Naive B cell (primary cell): ENCODE data around the gene ERC2. TPM values are rescaled to one million over a fixed set of nuclear protein-coding genes. Genes with fewer than 3 reads are reported as not detected.
A peak's percentile ranks its signal among the peaks of the same experiment; 100 is the strongest.

Experiments
- ATAC-seq, 2 donors: fragments of 150-1000 bp; cut with Tn5 transposase; 2 replicates each; pipeline ENCODE4 v1.10.0; 2021; ENCODE audit warnings: low read depth in 2 of 2, mild to moderate bottlenecking in 2 of 2, moderate library complexity in 2 of 2
- DNase-seq: peaks from one replicate; pipeline ENCODE4 v3.0.0; 2022
- H3K27ac Mint-ChIP-seq, 6 donors: one replicate each; pipeline ENCODE4 v1.8.0; 2020 to 2022; ENCODE audit warnings: mild to moderate bottlenecking in 6 of 6, mixed read lengths in 6 of 6, moderate library complexity in 5 of 6, inconsistent platforms in 2 of 6
- H3K27me3 Mint-ChIP-seq, 3 donors: one replicate each; pipeline ENCODE4 v1.8.0; 2021 to 2022; ENCODE audit warnings: mixed read lengths in 3 of 3, mild to moderate bottlenecking in 1 of 3
- H3K36me3 Mint-ChIP-seq, 2 donors: one replicate each; pipeline ENCODE4 v1.8.0; 2020 to 2022; ENCODE audit warnings: mixed read lengths in 2 of 2, inconsistent platforms in 1 of 2, mild to moderate bottlenecking in 1 of 2
- H3K4me1 Mint-ChIP-seq, 3 donors: one replicate each; pipeline ENCODE4 v1.8.0; 2020 to 2022; ENCODE audit warnings: mixed read lengths in 3 of 3, inconsistent platforms in 1 of 3, mild to moderate bottlenecking in 1 of 3, moderate library complexity in 1 of 3
- H3K4me3 Mint-ChIP-seq, 8 donors: one replicate each; pipeline ENCODE4 v1.8.0; 2020 to 2022; ENCODE audit warnings: mild to moderate bottlenecking in 8 of 8, mixed read lengths in 8 of 8, moderate library complexity in 8 of 8, inconsistent platforms in 2 of 8
- H3K9me3 Mint-ChIP-seq, 7 donors: one replicate each; pipeline ENCODE4 v1.8.0; 2020 to 2022; ENCODE audit warnings: mixed read lengths in 7 of 7, mild to moderate bottlenecking in 5 of 7, inconsistent platforms in 2 of 7, moderate library complexity in 1 of 7
- polyA plus RNA-seq, 6 donors: library from polyadenylated mRNA; unstranded; fragments of 300-500 nt; fragmentation: Illumina TruSeq; gene quantifications; one replicate each; pipeline ENCODE4 v1.2.3, GENCODE V29; 2021; ENCODE audit warnings: low read depth in 6 of 6

The ERC2 gene
- polyA plus RNA-seq, 6 donors from 2014 or later: not detected

DNA sequence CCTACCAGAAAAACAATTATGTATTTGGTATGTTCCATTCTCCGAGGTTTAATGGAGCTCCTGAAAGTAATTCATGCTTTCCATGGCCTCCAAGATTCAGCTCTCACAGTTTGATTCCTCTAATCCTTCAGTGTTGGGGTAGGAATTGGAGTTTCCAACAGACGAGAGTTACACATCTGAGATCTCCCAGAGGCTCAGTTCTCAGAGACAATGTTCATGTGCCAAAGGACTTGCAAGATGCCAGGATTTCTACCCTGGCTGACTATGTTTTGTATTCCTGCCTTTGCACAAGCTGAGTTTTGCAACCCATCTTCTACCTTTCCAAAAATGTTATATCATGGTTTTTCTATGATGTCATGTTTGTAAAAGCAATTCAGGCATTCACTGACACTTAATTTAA lies 322.9 kb downstream of the ERC2 start:
- Mint-ChIP-seq H3K27me3 (peaks cover 0 to 5% (median 0%) of the 10 kb centered on the region in 3 donors), H3K4me3 (no peak overlapping the region), H3K27ac (no peak overlapping the region), H3K36me3 (peaks cover 0 to 4% of the 10 kb centered on the region in 2 donors), H3K9me3 (peaks cover 0 to 11% (median 0%) of the 10 kb centered on the region in 7 donors), H3K4me1 (no peaks in the 10 kb centered on the region)
- no peak for DNase-seq
- ATAC-seq: no peak

DNA sequence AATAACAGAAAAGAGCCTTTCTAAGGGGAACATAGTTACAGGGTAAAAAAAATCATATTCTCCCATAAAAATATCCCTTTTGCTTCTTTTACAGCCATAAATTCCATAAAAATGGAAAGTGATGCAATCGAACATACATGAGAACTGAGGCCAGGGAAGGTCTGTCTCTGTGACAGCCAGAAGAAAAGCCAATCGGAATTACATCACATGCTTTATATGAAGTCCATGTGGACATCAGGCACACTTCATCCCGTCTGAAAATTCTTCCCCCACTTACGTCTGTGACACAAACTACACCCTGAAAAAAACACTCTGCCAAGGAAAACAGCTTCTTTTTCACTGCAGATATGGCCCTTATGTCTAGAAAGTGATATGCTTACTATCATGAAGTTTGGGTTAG lies 323.5 kb downstream of the ERC2 start:
- H3K4me1 Mint-ChIP-seq: no peaks in the 10 kb centered on the region
- H3K4me3 Mint-ChIP-seq: no peak overlapping the region
- peaks cover 0 to 4% of the 10 kb centered on the region in 2 donors for H3K36me3 Mint-ChIP-seq
- H3K27ac Mint-ChIP-seq: no peak overlapping the region
- H3K9me3 Mint-ChIP-seq: peaks cover 0 to 11% (median 0%) of the 10 kb centered on the region in 7 donors
- no peak for DNase-seq
- ATAC-seq: no peak
- H3K27me3 Mint-ChIP-seq: peaks cover 0 to 5% (median 0%) of the 10 kb centered on the region in 3 donors

- ATAC-seq (no peak), DNase-seq (no peak)
- Mint-ChIP-seq H3K27ac (no peak overlapping the region), H3K4me1 (no peaks in the 10 kb centered on the region), H3K27me3 (no peaks in the 10 kb centered on the region), H3K9me3 (peaks cover 0 to 9% (median 0%) of the 10 kb centered on the region in 7 donors), H3K36me3 (peaks cover 0 to 4% of the 10 kb centered on the region in 2 donors), H3K4me3 (no peak overlapping the region)
These were observed 330.9 kb downstream of the ERC2 start for GRCh38 chr3:56137415-56137814.

- no peak overlapping the region for H3K27ac Mint-ChIP-seq
- DNase-seq (no peak), ATAC-seq (no peak)
- H3K9me3 Mint-ChIP-seq: peaks cover 0 to 9% (median 0%) of the 10 kb centered on the region in 7 donors
- H3K36me3 Mint-ChIP-seq: peaks cover 0 to 4% of the 10 kb centered on the region in 2 donors
- no peaks in the 10 kb centered on the region for H3K27me3 Mint-ChIP-seq
- no peak overlapping the region for H3K4me3 Mint-ChIP-seq
- H3K4me1 Mint-ChIP-seq: no peaks in the 10 kb centered on the region
These were observed 331.8 kb downstream of the ERC2 start for GRCh38 chr3:56136514-56136913.

DNA sequence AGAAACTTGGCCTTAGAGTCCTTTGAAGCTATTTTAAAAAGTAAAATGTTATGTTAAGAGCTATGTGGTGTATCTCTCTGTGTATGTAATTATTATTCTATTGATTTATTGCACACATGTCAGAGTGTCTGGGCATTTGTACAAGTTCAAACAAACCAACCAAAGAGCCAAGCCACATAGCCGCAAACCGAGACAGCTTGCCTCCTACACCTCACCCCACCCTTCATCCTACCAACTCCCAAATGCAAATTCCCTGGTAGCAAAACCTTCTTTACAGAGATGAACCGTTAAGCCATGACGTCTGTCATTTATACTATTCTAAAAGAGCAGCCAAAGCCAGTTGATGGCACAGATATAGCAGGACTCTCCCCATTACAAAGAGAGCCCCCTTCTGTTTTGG lies 332.3 kb downstream of the ERC2 start:
- peaks cover 0 to under 1% of the 10 kb centered on the region in 2 donors for H3K36me3 Mint-ChIP-seq
- H3K27ac Mint-ChIP-seq: no peak overlapping the region
- no peak for DNase-seq
- no peaks in the 10 kb centered on the region for H3K4me1 Mint-ChIP-seq
- H3K4me3 Mint-ChIP-seq: no peak overlapping the region
- no peaks in the 10 kb centered on the region for H3K27me3 Mint-ChIP-seq
- ATAC-seq: no peak
- H3K9me3 Mint-ChIP-seq: peaks cover 0 to 5% (median 0%) of the 10 kb centered on the region in 7 donors

DNA sequence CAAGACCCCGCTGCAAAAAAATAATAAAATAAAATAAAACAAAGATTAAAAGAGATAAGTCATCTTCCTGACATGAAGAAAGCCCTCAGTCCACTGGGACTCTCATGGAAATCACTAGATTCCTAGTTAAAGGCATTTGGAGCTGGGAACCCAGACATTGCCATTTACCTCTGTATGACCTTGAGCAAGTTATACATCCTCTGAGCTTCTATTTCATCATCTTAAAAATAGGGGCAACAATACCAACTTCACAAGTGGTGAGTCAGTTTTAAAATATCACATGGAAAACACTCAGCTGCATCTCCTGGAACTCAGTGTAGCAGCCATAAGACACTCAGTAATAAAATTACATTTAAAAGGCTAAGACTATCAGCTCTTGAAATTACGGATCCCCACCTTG lies 334.8 kb downstream of the ERC2 start:
- H3K27ac Mint-ChIP-seq: no peak overlapping the region
- DNase-seq (no peak), ATAC-seq (no peak)
- no peak overlapping the region for H3K4me3 Mint-ChIP-seq
- H3K27me3 Mint-ChIP-seq: no peaks in the 10 kb centered on the region
- H3K36me3 Mint-ChIP-seq: no peaks in the 10 kb centered on the region
- H3K4me1 Mint-ChIP-seq: no peaks in the 10 kb centered on the region
- H3K9me3 Mint-ChIP-seq: peaks cover 0 to 1% (median 0%) of the 10 kb centered on the region in 7 donors

DNA sequence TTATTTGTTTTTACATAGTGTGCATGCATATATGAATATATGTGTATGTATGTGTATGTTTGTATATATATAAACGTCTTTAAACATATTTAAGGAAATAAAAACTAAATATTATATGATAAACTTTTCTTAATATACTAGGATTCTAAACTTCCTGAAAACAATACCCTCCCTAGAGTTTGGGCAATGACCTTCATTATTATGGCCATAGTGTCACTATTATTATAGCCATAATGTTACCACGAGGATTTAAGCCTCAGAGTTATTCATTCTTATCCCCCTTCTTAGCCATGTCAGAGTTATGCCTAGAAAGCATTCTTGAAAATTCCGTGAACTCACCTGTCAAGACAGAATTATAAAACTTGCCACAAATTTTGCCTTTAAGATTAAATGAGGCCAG lies 335.5 kb downstream of the ERC2 start:
- DNase-seq (no peak), ATAC-seq (no peak)
- Mint-ChIP-seq H3K36me3 (no peaks in the 10 kb centered on the region), H3K9me3 (peaks cover 0 to 2% (median 0%) of the 10 kb centered on the region in 7 donors), H3K27ac (no peak overlapping the region), H3K4me3 (no peak overlapping the region), H3K27me3 (no peaks in the 10 kb centered on the region), H3K4me1 (no peaks in the 10 kb centered on the region)

DNA sequence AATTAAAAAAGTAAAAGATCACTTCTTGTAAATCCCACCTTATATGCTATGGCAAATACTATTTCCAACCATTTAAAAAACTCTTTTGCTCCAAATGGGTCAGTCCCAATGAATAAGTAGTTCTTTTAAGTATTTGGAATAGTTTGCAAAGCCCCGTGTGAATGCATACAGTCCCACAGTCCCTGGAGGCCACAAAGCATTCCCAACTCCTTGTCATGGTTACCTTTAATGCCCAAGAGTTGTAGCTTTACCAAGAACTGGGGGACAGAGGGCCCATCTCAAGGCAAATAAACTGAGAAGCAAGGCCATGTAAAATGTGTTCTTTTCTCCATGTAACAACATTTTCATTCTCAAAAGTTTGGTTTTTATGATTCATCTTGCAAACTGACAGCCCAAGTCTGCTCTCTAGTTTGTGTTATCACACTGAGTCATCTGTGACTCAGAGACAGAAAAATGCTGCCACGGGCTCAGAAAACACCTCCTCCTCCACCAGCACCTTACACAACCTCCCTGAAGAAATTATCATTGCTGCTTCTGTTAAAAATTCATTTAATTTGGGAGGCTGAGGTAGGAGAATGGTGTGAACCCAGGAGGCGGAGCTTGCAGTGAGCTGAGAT lies 336.2 kb downstream of the ERC2 start:
- H3K27me3 Mint-ChIP-seq: no peaks in the 10 kb centered on the region
- no peak for ATAC-seq
- DNase-seq: no peak
- H3K9me3 Mint-ChIP-seq: peaks cover 0 to 2% (median 0%) of the 10 kb centered on the region in 7 donors
- no peak overlapping the region for H3K27ac Mint-ChIP-seq
- H3K4me1 Mint-ChIP-seq: no peaks in the 10 kb centered on the region
- no peak overlapping the region for H3K4me3 Mint-ChIP-seq
- H3K36me3 Mint-ChIP-seq: no peaks in the 10 kb centered on the region

GRCh38 chr3:56130036-56130435 lies 338.2 kb downstream of the ERC2 start:
- DNase-seq (no peak), ATAC-seq (no peak)
- no peaks in the 10 kb centered on the region for H3K36me3 Mint-ChIP-seq
- peaks cover 0 to 3% (median 0%) of the 10 kb centered on the region in 7 donors for H3K9me3 Mint-ChIP-seq
- H3K27ac Mint-ChIP-seq: no peak overlapping the region
- H3K27me3 Mint-ChIP-seq: no peaks in the 10 kb centered on the region
- H3K4me3 Mint-ChIP-seq: no peak overlapping the region
- no peaks in the 10 kb centered on the region for H3K4me1 Mint-ChIP-seq

GRCh38 chr3:56126632-56127031 lies 341.6 kb downstream of the ERC2 start:
- Mint-ChIP-seq H3K4me1 (no peaks in the 10 kb centered on the region), H3K4me3 (no peak overlapping the region), H3K27me3 (peaks cover 0 to 4% (median 0%) of the 10 kb centered on the region in 3 donors), H3K36me3 (no peaks in the 10 kb centered on the region), H3K9me3 (peaks cover 0 to 8% (median 0%) of the 10 kb centered on the region in 7 donors), H3K27ac (peak overlapping the region in 1 of 6 donors; percentile 47)
- no peak for ATAC-seq
- no peak for DNase-seq

DNA sequence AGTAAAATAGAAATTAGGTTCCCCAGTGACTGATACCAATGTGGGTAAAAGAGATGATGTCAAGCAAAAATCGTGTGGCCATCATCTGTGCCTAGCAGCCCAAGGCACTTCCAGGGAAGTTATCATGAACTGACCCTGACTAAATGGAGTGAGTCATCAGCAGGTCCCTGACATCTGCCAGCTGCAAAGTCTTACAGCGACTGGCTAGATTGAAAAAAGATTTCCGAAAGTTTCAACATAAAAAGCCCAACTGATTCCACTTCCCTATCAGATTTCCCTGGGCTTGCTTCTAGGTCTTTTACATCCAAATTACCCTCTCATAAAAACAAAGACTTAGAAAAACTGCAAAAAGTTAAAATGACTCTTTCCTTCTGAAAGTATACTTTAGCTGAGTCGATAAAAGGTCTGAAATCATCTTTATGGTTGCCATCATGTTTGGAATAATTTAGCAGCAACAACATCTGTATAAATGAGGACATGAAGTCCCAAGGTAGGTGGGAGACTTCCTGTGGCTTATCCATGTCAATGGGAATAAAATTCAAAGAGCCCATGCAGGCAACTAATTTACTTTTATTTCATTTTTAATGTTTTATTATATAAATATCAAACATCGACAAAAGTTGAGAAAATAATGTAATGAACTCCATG lies 342.8 kb downstream of the ERC2 start:
- ATAC-seq: no peak
- DNase-seq: no peak
- H3K27me3 Mint-ChIP-seq: peaks cover 0 to 4% (median 0%) of the 10 kb centered on the region in 3 donors
- no peak overlapping the region for H3K4me3 Mint-ChIP-seq
- H3K36me3 Mint-ChIP-seq: no peaks in the 10 kb centered on the region
- H3K27ac Mint-ChIP-seq: no peak overlapping the region
- H3K4me1 Mint-ChIP-seq: no peaks in the 10 kb centered on the region
- peaks cover 0 to 8% (median 0%) of the 10 kb centered on the region in 7 donors for H3K9me3 Mint-ChIP-seq

DNA sequence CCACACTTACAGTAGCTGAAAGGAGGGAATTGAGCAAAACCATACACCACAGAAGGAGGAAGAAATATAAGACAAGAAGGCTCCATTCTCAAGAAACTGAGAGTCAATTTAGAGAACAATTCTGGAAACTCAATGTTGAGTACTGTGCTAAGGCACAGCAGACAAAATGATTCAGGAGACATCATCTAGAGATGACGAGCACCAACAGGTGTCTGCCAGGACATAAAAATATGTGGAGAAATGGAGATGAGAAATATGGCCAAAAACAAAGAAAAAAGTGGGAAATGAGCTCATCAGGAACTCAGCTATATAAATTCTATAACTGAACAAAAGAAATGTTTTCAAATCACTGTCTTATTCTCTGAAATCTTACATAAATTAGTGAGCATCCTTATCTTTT lies 343.7 kb downstream of the ERC2 start:
- Mint-ChIP-seq H3K4me3 (no peak overlapping the region), H3K27ac (no peak overlapping the region), H3K4me1 (no peaks in the 10 kb centered on the region), H3K9me3 (peaks cover 0 to 8% (median 2%) of the 10 kb centered on the region in 7 donors), H3K27me3 (peaks cover 0 to 4% (median 0%) of the 10 kb centered on the region in 3 donors), H3K36me3 (no peaks in the 10 kb centered on the region)
- ATAC-seq (no peak), DNase-seq (no peak)

- Mint-ChIP-seq H3K9me3 (peaks cover 0 to 8% (median 2%) of the 10 kb centered on the region in 7 donors), H3K36me3 (no peaks in the 10 kb centered on the region), H3K27ac (no peak overlapping the region), H3K4me1 (no peaks in the 10 kb centered on the region), H3K27me3 (peaks cover 0 to 4% (median 0%) of the 10 kb centered on the region in 3 donors), H3K4me3 (no peak overlapping the region)
- ATAC-seq: no peak
- DNase-seq: no peak
These were observed 344.8 kb downstream of the ERC2 start for GRCh38 chr3:56123487-56123886.

GRCh38 chr3:56122911-56123310 lies 345.4 kb downstream of the ERC2 start:
- peaks cover 0 to 8% (median 0%) of the 10 kb centered on the region in 7 donors for H3K9me3 Mint-ChIP-seq
- H3K27me3 Mint-ChIP-seq: peaks cover 0 to 4% (median 0%) of the 10 kb centered on the region in 3 donors
- H3K4me3 Mint-ChIP-seq: no peak overlapping the region
- DNase-seq (no peak), ATAC-seq (no peak)
- H3K36me3 Mint-ChIP-seq: no peaks in the 10 kb centered on the region
- H3K27ac Mint-ChIP-seq: no peak overlapping the region
- no peaks in the 10 kb centered on the region for H3K4me1 Mint-ChIP-seq
